Measurements from ENCODE around the gene LBH.

- no peak for TF ChIP-seq CTCF (IDR thresholded peaks at IDR 0.05; ENCODE audit: insufficient read depth, low read depth, low read length)
- no peak for TF ChIP-seq EZH2 (IDR thresholded peaks at IDR 0.05; ENCODE audit: insufficient read depth, low read length)
Observed at GRCh38 chr2:30262716-30263309, 31.5 kb downstream of the LBH start.
